Measurements from ENCODE around the gene SCOC.

DNA sequence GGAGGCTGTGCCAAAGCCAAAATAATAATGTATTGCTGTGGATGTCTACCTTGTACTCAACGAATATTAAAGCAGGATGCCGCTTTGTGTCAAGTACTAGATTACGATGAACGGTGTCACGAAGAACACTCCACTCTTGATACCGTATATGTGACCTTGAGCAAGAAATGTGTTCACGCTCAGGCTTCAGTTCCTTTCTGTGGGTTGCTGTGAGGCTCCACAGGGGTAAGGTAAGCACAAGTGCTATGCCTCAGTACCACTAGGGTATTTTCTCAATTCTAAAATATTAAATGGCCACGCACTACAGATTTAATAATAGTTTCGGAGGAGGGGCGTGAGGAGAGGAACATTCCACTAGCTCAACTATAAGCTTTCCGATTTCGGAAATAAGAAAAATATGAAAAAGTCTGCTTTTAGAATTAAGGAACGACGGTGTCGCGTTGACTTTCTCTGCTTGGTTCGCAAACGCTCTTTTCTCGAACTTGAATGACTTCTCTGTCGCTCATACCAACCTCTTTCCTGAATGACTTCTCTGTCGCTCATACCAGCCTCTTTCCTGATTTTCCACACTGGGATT lies 607 bp upstream of the SCOC start:
- TF ChIP-seq CTCF (IDR thresholded peaks at IDR 0.05; ENCODE audit: insufficient read depth, low read length, poor library complexity, severe bottlenecking) (no peak), EZH2phosphoT487 (conservative IDR thresholded peaks at IDR 0.05; ENCODE audit: low read length) (no peak)

Measured in SU-DHL-6 (cell line).